Measurements from ENCODE around the gene MGAT5B. TPM values are rescaled to one million over a fixed set of nuclear protein-coding genes. Genes with fewer than 3 reads are reported as not detected.

The MGAT5B gene
- total and polyA plus RNA-seq, 11 donors = 0.07 to 0.21 (median 0.15) TPM; not detected in 6

DNA sequence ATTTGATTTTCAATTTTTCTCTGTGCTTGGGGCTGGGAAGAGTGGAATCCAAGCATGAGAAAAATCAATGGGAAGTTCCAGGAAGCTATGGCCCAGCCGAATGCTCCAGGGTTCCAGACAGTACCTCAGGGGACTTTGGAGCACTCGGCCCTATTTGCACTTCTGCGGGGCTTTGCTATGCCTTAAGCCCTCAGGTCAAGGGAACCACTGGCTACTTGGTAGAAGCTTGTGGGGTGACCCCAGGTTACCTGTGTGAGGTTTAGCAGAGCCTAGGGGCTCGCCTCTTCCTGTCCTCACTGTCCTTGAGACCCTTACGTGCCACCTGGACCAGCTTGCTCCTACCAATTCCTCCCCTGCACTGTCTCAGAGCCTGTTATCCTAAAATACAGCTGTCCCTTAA, 121.3 kb downstream of the MGAT5B start:
- Histone ChIP-seq H3K9me3 (no peaks in the 10 kb centered on the region), H3K27me3 (peaks cover 0 to 6% (median 0%) of the 10 kb centered on the region in 9 donors), H3K4me3 (no peak overlapping the region), H3K4me1 (peaks cover 0 to 4% (median 0%) of the 10 kb centered on the region in 12 donors), H3K27ac (no peak overlapping the region), H3K36me3 (no peaks in the 10 kb centered on the region)
- 73 to 80% (median 76%) methylated on average over 5 of the region's 5 CpGs for WGBS, 4 donors
- no peak for ATAC-seq
- intact Hi-C loops (cut with DNase I) = no loop called here
- TF ChIP-seq POLR2A (IDR thresholded peaks at IDR 0.05) (no peak), CTCF (IDR thresholded peaks at IDR 0.05) (no peak)
- DNase-seq = no peak

GRCh38 chr17:76992891-76993290, 124.7 kb downstream of the MGAT5B start:
- intact Hi-C loops (cut with DNase I) = no loop called here
- H3K4me3 ChIP-seq = no peak overlapping the region
- peaks cover 0 to 17% (median 3%) of the 10 kb centered on the region in 9 donors for H3K27me3 ChIP-seq
- no peak overlapping the region for H3K27ac ChIP-seq
- TF ChIP-seq POLR2A (IDR thresholded peaks at IDR 0.05) (no peak), CTCF (IDR thresholded peaks at IDR 0.05) (no peak)
- 31 to 41% (median 35%) methylated on average over 5 of the region's 5 CpGs for WGBS, 4 donors
- DNase-seq = no peak
- no peaks in the 10 kb centered on the region for H3K9me3 ChIP-seq
- ATAC-seq = peak in 1 of 4 donors; percentile 19
- H3K36me3 ChIP-seq = no peaks in the 10 kb centered on the region
- peaks cover 0 to 4% (median 0%) of the 10 kb centered on the region in 12 donors for H3K4me1 ChIP-seq

DNA sequence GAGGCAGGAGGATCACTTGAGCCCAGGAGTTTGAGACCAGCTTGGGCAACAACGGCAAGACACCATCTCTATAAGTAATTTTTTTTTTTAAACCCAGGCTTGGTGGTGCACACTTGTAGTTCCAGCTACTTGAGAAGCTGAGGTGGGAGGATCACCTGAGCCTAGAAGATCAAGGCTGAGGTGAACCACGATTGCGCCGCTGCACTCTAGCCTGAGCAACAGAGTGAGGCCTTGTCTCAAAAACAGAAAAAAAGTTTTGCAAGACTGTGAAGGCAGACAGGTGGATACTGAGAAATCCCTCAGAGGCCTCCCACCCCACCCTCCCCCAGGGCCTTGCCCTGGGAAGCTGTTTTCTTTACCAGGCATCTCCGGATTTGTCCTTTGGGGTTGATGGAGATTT, 125.4 kb downstream of the MGAT5B start:
- peaks cover 0 to 17% (median 3%) of the 10 kb centered on the region in 9 donors for H3K27me3 ChIP-seq
- TF ChIP-seq CTCF (IDR thresholded peaks at IDR 0.05) = no peak
- TF ChIP-seq POLR2A (IDR thresholded peaks at IDR 0.05) = no peak
- peaks cover 0 to 4% (median 0%) of the 10 kb centered on the region in 12 donors for H3K4me1 ChIP-seq
- no peaks in the 10 kb centered on the region for H3K9me3 ChIP-seq
- no peak for ATAC-seq
- DNase-seq = no peak
- no peak overlapping the region for H3K27ac ChIP-seq
- intact Hi-C loops (cut with DNase I) = no loop called here
- no peak overlapping the region for H3K4me3 ChIP-seq
- 44 to 70% (median 57%) methylated on average over 5 of the region's 5 CpGs for WGBS, 4 donors
- H3K36me3 ChIP-seq = no peaks in the 10 kb centered on the region

DNA sequence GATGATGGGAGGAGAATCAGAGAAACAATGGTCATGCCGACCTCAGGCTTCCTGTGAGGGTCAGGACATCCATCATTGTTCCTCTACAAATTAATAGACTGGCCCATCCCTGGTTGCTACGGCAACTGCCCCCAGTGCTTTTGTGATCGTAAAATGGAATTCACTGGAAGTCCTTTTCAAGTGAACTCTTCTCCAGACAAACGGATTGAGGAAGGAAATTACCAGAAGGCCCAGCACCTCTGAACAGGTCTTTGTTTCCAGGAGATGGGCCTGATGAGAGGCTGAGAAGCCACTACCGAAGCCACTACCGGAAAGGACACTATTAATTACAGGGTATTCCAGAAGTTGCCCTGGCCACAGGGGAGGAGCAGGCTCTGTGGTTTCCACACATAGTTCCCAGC, 126.0 kb downstream of the MGAT5B start:
- Histone ChIP-seq H3K9me3 (no peaks in the 10 kb centered on the region), H3K4me1 (peaks cover 0 to 4% (median 0%) of the 10 kb centered on the region in 12 donors), H3K27me3 (peaks cover 0 to 17% (median 3%) of the 10 kb centered on the region in 9 donors), H3K4me3 (no peak overlapping the region), H3K36me3 (no peaks in the 10 kb centered on the region), H3K27ac (peak overlapping the region in 2 of 12 donors; percentile 15 to 19)
- TF ChIP-seq CTCF (IDR thresholded peaks at IDR 0.05) (no peak), POLR2A (IDR thresholded peaks at IDR 0.05) (no peak)
- intact Hi-C loops (cut with DNase I) = no loop called here
- ATAC-seq (peak in 1 of 4 donors; percentile 26), DNase-seq (no peak)
- WGBS, 4 donors = 49 to 60% (median 53%) methylated on average over 3 to 6 of the region's 6 CpGs
